ENCODE results near the gene FTSJ1.
A peak's percentile ranks its signal among the peaks of the same experiment; 100 is the strongest.

FTSJ1 gene

GRCh38 chrX:48471504-48471903 is 4.5 kb upstream of the FTSJ1 start:
- no peak for DNase-seq

GRCh38 chrX:48472225-48472624 is 3.8 kb upstream of the FTSJ1 start:
- no peak for DNase-seq

- no peak for DNase-seq
Measured at GRCh38 chrX:48472851-48473703, 2.9 kb upstream of the FTSJ1 start.

GRCh38 chrX:48473704-48473990 is 2.4 kb upstream of the FTSJ1 start:
- no peak for DNase-seq

- DNase-seq = peak in 1 of 2 experiments; percentile 10
Measured at GRCh38 chrX:48474127-48474526, 1.9 kb upstream of the FTSJ1 start.

GRCh38 chrX:48474581-48474980 is 1.4 kb upstream of the FTSJ1 start:
- DNase-seq = no peak

GRCh38 chrX:48475296-48475695 is 703 bp upstream of the FTSJ1 start:
- DNase-seq = no peak

GRCh38 chrX:48476919-48477318 is 920 bp downstream of the FTSJ1 start:
- DNase-seq = no peak

GRCh38 chrX:48477960-48478755 is 2.2 kb downstream of the FTSJ1 start:
- no peak for DNase-seq

- DNase-seq = no peak
Measured at GRCh38 chrX:48478806-48479205, 2.8 kb downstream of the FTSJ1 start.

GRCh38 chrX:48480142-48480541 is 4.1 kb downstream of the FTSJ1 start:
- DNase-seq = no peak

- DNase-seq = no peak
Measured at GRCh38 chrX:48480583-48480982, 4.6 kb downstream of the FTSJ1 start.

GRCh38 chrX:48482526-48482925 is 6.5 kb downstream of the FTSJ1 start:
- DNase-seq = no peak

- no peak for DNase-seq
Measured at GRCh38 chrX:48487362-48487798, 11.4 kb downstream of the FTSJ1 start.

- DNase-seq = no peak
Measured at GRCh38 chrX:48488034-48488433, 12.0 kb downstream of the FTSJ1 start.

- no peak for DNase-seq
Measured at GRCh38 chrX:48489296-48489695, 13.3 kb downstream of the FTSJ1 start.

GRCh38 chrX:48489892-48490291 is 13.9 kb downstream of the FTSJ1 start:
- no peak for DNase-seq

- DNase-seq = no peak
Measured at GRCh38 chrX:48490661-48491060, 14.7 kb downstream of the FTSJ1 start.

- DNase-seq = no peak
Measured at GRCh38 chrX:48491809-48492208, 15.8 kb downstream of the FTSJ1 start.

GRCh38 chrX:48492293-48492910 is 16.4 kb downstream of the FTSJ1 start:
- peak in 1 of 2 experiments; percentile 1 for DNase-seq

- DNase-seq = no peak
Measured at GRCh38 chrX:48493890-48494364, 17.9 kb downstream of the FTSJ1 start.

GRCh38 chrX:48496660-48497059 is 20.7 kb downstream of the FTSJ1 start:
- no peak for DNase-seq

GRCh38 chrX:48497871-48498270 is 21.9 kb downstream of the FTSJ1 start:
- no peak for DNase-seq

- DNase-seq = no peak
Measured at GRCh38 chrX:48498374-48498809, 22.4 kb downstream of the FTSJ1 start.

Data from AML-193 (cell line).